Measurements from ENCODE around the gene E2F6. TPM values are rescaled to one million over a fixed set of nuclear protein-coding genes. Genes with fewer than 3 reads are reported as not detected.

E2F6 gene
- total RNA-seq, 6 donors from 2014 or later: 5.3 to 15.8 (median 13.4) TPM

DNA sequence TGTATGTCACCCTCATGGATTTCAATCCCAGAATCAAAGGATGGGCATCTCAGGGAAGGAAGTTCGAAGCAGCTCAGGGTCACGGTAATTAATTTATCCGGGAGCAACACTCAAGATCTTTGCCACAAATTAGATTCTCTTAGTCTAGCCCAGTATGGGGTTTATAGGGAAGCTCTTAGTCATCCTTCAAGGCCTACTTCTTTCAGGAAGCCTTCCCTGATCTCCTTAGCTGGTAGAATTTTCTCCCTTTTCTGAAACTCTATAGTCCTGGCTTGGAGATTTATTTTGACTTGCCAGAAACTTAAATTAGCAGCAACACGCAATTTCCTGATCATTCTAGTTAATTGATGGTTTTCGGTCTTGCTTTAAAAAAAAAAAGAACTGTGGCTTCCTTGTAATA, 47.4 kb upstream of the E2F6 start:
- Histone ChIP-seq H3K9me3 (no peaks in the 10 kb centered on the region), H3K4me3 (no peak overlapping the region), H3K4me1 (no peaks in the 10 kb centered on the region), H3K27me3 (no peaks in the 10 kb centered on the region), H3K27ac (no peak overlapping the region), H3K36me3 (no peaks in the 10 kb centered on the region)
- TF ChIP-seq CTCF (IDR thresholded peaks at IDR 0.05): no peak
- ATAC-seq (ENCODE audit: low FRiP score in 2 of 2) (no peak), DNase-seq (no peak)
- 89 to 94% methylated on average over 5 of the region's 5 CpGs for WGBS, 2 donors

DNA sequence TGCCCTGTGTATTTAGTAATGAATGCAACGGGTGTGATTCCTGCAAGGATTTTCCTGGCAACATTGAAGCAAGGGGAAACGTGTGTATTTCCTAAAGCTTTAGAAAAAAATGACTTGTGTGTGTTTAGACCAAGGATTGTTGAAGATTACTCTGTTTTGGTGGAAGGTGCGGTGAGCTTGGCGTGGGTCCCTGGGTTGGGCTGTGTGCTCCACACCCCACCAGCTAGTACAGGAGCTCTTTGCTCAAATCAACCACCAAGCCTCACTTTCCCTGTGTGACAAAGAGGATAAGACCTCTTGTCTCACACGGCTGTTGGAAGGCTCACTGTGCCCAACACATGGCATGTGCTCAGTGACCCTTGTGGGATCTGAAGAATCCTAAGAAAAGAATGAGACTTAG, 46.5 kb upstream of the E2F6 start:
- Histone ChIP-seq H3K27me3 (no peaks in the 10 kb centered on the region), H3K36me3 (no peaks in the 10 kb centered on the region), H3K4me1 (no peaks in the 10 kb centered on the region), H3K4me3 (no peak overlapping the region), H3K9me3 (no peaks in the 10 kb centered on the region), H3K27ac (no peak overlapping the region)
- ATAC-seq (ENCODE audit: low FRiP score in 2 of 2): no peak
- no peak for DNase-seq
- 42 to 60% methylated on average over 5 of the region's 5 CpGs for WGBS, 2 donors
- no peak for TF ChIP-seq CTCF (IDR thresholded peaks at IDR 0.05)
- TF ChIP-seq EP300 (IDR thresholded peaks at IDR 0.05): no peak
- no peak for TF ChIP-seq POLR2A (IDR thresholded peaks at IDR 0.05)
- TF ChIP-seq POLR2AphosphoS5 (IDR thresholded peaks at IDR 0.05): no peak

GRCh38 chr2:11509657-11510360, 43.8 kb upstream of the E2F6 start:
- H3K36me3 ChIP-seq: no peaks in the 10 kb centered on the region
- WGBS, 2 donors: 75 to 88% methylated on average over 3 of the region's 3 CpGs
- no peak overlapping the region for H3K4me3 ChIP-seq
- H3K4me1 ChIP-seq: no peaks in the 10 kb centered on the region
- no peak for DNase-seq
- TF ChIP-seq EP300 (IDR thresholded peaks at IDR 0.05) (no peak), POLR2A (IDR thresholded peaks at IDR 0.05) (no peak), POLR2AphosphoS5 (IDR thresholded peaks at IDR 0.05) (no peak)
- no peaks in the 10 kb centered on the region for H3K9me3 ChIP-seq
- H3K27me3 ChIP-seq: no peaks in the 10 kb centered on the region
- ATAC-seq (ENCODE audit: low FRiP score in 2 of 2): no peak
- H3K27ac ChIP-seq: no peak overlapping the region

DNA sequence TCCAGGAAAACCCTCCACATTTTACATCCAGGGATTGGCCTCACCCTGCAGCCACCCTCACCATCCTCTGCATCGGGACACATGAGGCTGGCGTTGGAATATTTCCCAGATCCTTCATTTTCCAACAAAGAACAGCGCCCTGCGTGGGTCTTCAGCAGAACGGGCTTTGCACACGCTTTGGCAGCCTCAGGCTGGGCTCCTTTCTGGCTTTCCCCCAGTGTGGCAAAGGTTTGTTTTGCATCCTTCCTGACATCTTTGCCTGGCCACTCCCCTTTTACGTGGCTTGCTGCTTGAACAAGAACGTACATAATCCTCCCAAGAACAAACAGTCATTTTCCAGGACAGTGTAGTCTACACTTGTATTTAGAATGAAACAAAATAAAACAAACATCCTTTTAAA, 42.3 kb upstream of the E2F6 start:
- H3K27ac ChIP-seq: no peak overlapping the region
- 68 to 76% methylated on average over 8 of the region's 8 CpGs for WGBS, 2 donors
- DNase-seq (no peak), ATAC-seq (ENCODE audit: low FRiP score in 2 of 2) (no peak)
- H3K4me1 ChIP-seq: no peaks in the 10 kb centered on the region
- no peaks in the 10 kb centered on the region for H3K27me3 ChIP-seq
- H3K4me3 ChIP-seq: no peak overlapping the region
- H3K9me3 ChIP-seq: peaks cover 0 to 4% (median 0%) of the 10 kb centered on the region in 4 donors
- no peaks in the 10 kb centered on the region for H3K36me3 ChIP-seq
- TF ChIP-seq POLR2AphosphoS5 (IDR thresholded peaks at IDR 0.05): no peak
- no peak for TF ChIP-seq EP300 (IDR thresholded peaks at IDR 0.05)
- no peak for TF ChIP-seq CTCF (IDR thresholded peaks at IDR 0.05)
- TF ChIP-seq POLR2A (IDR thresholded peaks at IDR 0.05): no peak

DNA sequence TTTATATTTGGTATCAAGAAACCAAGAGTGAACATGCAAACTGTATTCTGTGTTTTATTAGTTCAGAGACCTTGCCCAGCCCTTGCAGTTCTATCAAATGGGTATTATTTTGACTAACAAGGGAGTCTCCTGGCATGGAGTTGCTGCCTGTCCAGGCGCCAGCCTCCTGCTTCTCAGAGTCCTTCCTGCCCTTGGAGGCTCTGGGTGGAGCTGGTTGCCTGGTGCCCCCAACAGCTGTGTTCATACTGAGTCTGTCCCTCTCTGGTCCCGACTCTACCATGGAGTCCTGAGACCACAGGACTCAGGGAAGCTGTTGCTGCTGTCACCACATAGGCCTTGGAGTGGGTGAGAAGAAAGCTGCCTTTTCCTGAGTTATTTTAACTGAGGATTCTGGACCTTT, 41.6 kb upstream of the E2F6 start:
- 82 to 95% methylated on average over 2 of the region's 2 CpGs for WGBS, 2 donors
- Histone ChIP-seq H3K9me3 (peaks cover 0 to 5% (median 0%) of the 10 kb centered on the region in 4 donors), H3K27ac (no peak overlapping the region), H3K4me1 (no peaks in the 10 kb centered on the region), H3K36me3 (no peaks in the 10 kb centered on the region), H3K4me3 (no peak overlapping the region), H3K27me3 (no peaks in the 10 kb centered on the region)
- ATAC-seq (ENCODE audit: low FRiP score in 2 of 2): no peak
- TF ChIP-seq EP300 (IDR thresholded peaks at IDR 0.05) (no peak), POLR2A (IDR thresholded peaks at IDR 0.05) (no peak), CTCF (IDR thresholded peaks at IDR 0.05) (no peak), POLR2AphosphoS5 (IDR thresholded peaks at IDR 0.05) (no peak)
- no peak for DNase-seq
